Fibroblast of peridontal ligament (primary cell): ENCODE results near the gene KCNE4.

Experiments used
- DNase-seq: peaks from one replicate; pipeline ENCODE4 v3.0.0-alpha.2; 2010; ENCODE audit errors: extremely low read depth

KCNE4 gene

GRCh38 chr2:223051693-223052289 lies at the start of gene KCNE4:
Gene KCNE4, plus strand, starts transcription at chr2:223052190. Its CDS starts 641 bp downstream, at chr2:223052831.
- DNase-seq = peak; percentile 89

- DNase-seq = no peak
Measured at GRCh38 chr2:223003191-223003590, 48.8 kb upstream of the KCNE4 start.

GRCh38 chr2:223005496-223005895 lies 46.5 kb upstream of the KCNE4 start:
- no peak for DNase-seq

GRCh38 chr2:223007531-223007930 lies 44.5 kb upstream of the KCNE4 start:
- peak; percentile 48 for DNase-seq

GRCh38 chr2:223008162-223008561 lies 43.8 kb upstream of the KCNE4 start:
- peak; percentile 47 for DNase-seq

GRCh38 chr2:223008956-223009355 lies 43.0 kb upstream of the KCNE4 start:
- DNase-seq = peak; percentile 77

GRCh38 chr2:223010641-223011040 lies 41.3 kb upstream of the KCNE4 start:
- peak; percentile 93 for DNase-seq

GRCh38 chr2:223012291-223012690 lies 39.7 kb upstream of the KCNE4 start:
- no peak for DNase-seq

- no peak for DNase-seq
Measured at GRCh38 chr2:223019390-223019930, 32.5 kb upstream of the KCNE4 start.

- no peak for DNase-seq
Measured at GRCh38 chr2:223019987-223020717, 31.8 kb upstream of the KCNE4 start.

- no peak for DNase-seq
Measured at GRCh38 chr2:223020971-223021675, 30.9 kb upstream of the KCNE4 start.

GRCh38 chr2:223026357-223027110 lies 25.5 kb upstream of the KCNE4 start:
- peak; percentile 50 for DNase-seq

GRCh38 chr2:223027442-223027841 lies 24.5 kb upstream of the KCNE4 start:
- DNase-seq = peak; percentile 76

GRCh38 chr2:223029287-223029686 lies 22.7 kb upstream of the KCNE4 start:
- DNase-seq = no peak

- peak; percentile 51 for DNase-seq
Measured at GRCh38 chr2:223032187-223033142, 19.5 kb upstream of the KCNE4 start.

GRCh38 chr2:223034221-223034975 lies 17.6 kb upstream of the KCNE4 start:
- no peak for DNase-seq

- no peak for DNase-seq
Measured at GRCh38 chr2:223036790-223037444, 15.1 kb upstream of the KCNE4 start.

- no peak for DNase-seq
Measured at GRCh38 chr2:223037445-223037800, 14.6 kb upstream of the KCNE4 start.

- no peak for DNase-seq
Measured at GRCh38 chr2:223039618-223040017, 12.4 kb upstream of the KCNE4 start.
